HG02759 (cell line): ENCODE results near the gene KIF2A.

ENCODE experiments used
- ATAC-seq: cut with Tn5 transposase; IDR thresholded peaks from one replicate; pipeline ENCODE4 v1.9.1; 2021; ENCODE audit warnings: mild to moderate bottlenecking, moderate library complexity; ENCODE audit not compliant: unreplicated experiment

Gene KIF2A

GRCh38 chr5:62327138-62328053, 21.4 kb downstream of the KIF2A start:
- no peak for ATAC-seq

DNA sequence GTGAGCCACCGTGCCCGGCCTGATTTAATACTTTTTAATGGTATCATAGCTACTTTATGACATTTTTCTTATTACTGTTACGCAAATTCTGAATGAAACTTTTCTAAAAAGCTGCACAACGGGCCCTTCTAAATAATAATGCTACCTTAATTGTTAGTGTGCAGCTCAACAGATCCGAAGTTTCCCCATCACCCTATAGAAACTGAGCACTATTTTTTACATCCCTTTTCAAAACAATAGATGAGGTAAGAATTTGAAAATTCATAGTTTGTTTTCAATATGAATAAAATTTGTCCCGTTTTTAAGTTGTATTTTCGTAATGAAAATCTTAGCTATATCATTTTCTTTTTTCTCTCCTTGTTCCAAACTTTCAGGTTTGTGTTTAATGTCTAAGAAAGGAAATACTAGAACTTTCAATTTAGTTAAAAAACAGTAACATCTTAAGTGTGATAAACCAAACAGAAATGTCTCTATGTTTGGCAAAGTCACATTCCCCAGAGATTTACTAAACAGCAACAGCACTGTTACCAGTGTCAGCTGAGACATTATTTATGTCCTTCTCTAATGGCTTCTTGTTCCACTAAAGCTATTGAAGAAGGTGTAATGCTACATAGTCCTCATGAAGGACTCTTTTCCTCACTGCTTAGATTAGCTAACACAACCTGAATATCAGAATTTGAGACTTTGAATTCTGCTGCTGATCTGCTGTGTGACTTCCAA, 22.9 kb downstream of the KIF2A start:
- no peak for ATAC-seq

DNA sequence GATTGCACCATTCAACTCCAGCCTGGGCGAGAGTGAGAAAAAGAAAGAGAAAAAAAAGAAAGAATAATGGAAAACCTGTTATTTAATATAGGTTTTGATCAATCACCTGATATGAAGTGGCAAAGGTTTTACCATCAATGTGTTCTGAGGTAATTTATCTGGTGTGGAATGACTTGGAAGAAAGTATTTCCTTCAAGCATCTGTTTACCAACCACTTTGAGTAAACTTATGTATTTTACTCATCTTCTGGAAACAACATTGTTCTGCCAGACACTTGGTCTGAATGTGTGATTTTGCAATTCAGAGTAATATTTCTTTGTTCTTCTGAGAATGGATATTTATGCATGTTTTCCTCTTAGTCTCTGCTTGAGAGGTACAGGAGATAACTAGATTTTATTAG, 24.3 kb downstream of the KIF2A start:
- ATAC-seq: no peak

- ATAC-seq: no peak
These were observed 25.9 kb downstream of the KIF2A start for GRCh38 chr5:62331921-62332320.

DNA sequence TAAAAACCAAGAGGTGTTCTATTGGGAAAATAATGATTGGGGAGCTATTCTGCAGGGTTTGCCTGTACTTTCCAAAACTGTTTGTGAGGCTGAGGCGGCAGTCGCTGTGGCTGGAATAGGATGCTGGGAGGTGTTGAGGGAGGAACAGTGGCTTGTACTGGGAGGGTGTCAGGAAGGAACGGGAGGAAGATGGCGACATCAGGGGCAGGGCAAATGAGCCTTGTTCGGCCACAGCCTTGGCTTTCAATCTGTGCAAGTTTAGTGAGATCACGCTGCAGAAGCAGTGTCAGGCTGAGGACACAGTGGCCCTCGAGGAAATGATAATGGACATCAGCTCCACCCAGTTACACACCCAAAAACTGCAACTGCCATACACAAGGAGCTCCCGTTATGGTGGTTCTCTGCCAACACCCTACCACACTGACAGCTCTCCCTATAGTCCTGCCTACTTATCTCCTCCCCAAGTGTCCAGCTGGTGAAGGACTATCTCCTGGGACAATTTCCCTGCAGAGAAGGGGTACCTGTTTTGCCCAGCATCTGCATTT, 27.3 kb downstream of the KIF2A start:
- ATAC-seq: no peak

- ATAC-seq: no peak
These were observed 28.1 kb downstream of the KIF2A start for GRCh38 chr5:62334082-62334481.

GRCh38 chr5:62340392-62340791, 34.4 kb downstream of the KIF2A start:
- ATAC-seq: no peak

GRCh38 chr5:62340979-62341378, 35.0 kb downstream of the KIF2A start:
- no peak for ATAC-seq

DNA sequence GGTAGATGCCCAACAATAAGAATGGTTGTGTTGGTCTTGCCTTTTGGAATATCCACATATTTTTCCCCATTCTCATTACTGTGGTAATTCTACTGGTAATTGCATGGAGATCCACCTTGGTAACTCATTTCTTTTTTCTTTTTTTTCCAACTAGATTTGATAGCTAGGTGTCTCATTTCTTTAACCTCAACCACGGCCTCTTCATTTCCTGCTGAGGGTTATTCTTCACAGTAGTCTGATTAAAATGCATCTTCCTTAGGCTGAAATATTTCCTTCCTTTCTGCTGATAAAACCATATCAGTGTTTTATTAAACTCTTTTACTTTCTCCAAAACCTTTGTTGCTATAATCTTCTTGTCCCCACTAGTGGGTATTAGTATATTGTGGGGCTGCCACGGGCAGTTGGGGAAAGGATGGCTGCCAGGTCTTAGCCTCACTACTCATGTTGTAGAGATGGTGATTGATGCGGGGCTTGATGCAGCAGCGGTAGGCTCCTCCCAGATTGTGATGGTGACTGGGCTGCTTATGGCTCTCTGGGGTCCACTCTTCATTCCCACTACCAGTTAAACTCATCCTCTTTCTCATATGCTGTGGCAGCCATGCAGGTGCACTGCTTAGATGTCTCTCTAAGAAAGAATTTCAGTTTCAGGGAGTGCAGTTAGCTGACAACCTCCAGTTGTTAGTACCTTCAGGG, 35.9 kb downstream of the KIF2A start:
- ATAC-seq: no peak

GRCh38 chr5:62342476-62342837, 36.5 kb downstream of the KIF2A start:
- no peak for ATAC-seq

DNA sequence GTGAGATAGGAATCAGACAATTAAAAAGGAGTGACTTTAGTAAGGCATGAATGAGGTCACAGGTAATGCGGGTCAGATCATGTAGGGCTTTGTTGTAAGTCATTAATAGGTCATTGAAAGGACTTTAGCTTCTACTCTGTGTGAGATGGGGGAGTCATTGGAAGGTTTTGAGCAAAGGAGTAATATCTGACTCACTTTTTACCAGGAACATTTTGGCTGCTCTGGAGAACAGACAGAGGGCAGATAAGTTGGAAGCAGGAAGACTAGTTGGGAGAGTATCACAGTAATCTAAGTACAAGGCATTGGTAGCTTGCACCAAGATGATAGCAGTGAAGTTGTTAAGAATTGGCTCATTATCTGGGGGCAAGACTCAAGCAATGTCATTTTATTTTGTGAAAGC, 37.4 kb downstream of the KIF2A start:
- ATAC-seq: no peak

DNA sequence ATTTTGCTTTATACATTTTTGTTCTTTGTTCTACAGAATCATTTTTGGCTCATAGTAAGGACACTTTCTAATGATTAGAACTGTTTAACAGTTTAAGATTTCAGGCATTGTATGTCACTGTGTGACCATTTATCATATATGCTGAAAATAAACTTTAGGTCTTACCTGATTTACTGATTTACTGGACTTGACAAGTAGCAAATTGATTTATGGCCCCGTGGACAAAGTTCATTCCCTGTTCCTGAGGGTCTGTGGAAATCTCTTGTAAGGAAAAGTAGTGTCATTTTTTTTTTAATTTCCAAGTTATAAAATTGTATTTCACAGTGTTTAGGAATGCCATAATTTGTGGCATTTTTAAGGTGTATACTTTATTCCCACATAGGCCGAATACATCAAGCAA, 40.7 kb downstream of the KIF2A start:
- no peak for ATAC-seq

GRCh38 chr5:62347928-62348327, 41.9 kb downstream of the KIF2A start:
- ATAC-seq: no peak

- ATAC-seq: no peak
These were observed 42.9 kb downstream of the KIF2A start for GRCh38 chr5:62348723-62349481.

GRCh38 chr5:62354028-62354874, 48.2 kb downstream of the KIF2A start:
- ATAC-seq: peak; percentile 92

GRCh38 chr5:62362701-62363100, 56.7 kb downstream of the KIF2A start:
- no peak for ATAC-seq

- no peak for ATAC-seq
These were observed 63.0 kb downstream of the KIF2A start for GRCh38 chr5:62369039-62369438.

DNA sequence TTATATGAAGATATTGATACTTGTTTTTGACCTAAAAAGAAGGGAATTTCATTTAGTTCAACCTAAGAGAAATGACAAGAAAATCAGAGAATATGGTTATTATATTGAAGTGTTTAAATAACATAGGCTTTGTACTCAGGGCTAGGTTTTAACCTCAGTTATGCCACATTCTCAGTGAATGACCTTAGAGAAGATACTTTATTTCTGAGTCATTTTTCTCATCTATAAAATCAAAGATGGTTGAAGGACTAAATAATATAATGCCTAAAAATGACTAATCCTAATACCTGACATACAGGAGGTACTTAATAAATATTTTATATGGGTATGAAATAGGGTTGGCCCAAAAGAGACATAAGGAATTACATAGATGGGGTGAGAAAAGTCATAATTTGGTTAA, 65.4 kb downstream of the KIF2A start:
- no peak for ATAC-seq

- ATAC-seq: no peak
These were observed 66.6 kb downstream of the KIF2A start for GRCh38 chr5:62372600-62372999.

- no peak for ATAC-seq
These were observed 67.4 kb downstream of the KIF2A start for GRCh38 chr5:62373382-62373781.
